Right lobe of liver (tissue), 4 donors: ENCODE data around the gene S100G.

ENCODE experiments used
- POLR2A ChIP-seq: fragments of 450-650 bp; IDR thresholded peaks from one replicate; pipeline ENCODE4 v1.6.1; 2017; ENCODE audit warnings: antibody characterized with exemption, mild to moderate bottlenecking
- TF ChIP-seq, protein P1 (sequence below), 4 donors: fragments of 200-600 bp in 3 of 4; fragments of 450-650 bp in 1 of 4; IDR thresholded peaks; one replicate each; pipeline versions ENCODE4 v1.5.1 to v1.8.0; 2016 to 2022; ENCODE audit warnings: antibody characterized with exemption in 4 of 4, mild to moderate bottlenecking in 2 of 4
- donor health status: DM: no; HTN: no; CAD: no.
- donor health status: DM: no; HTN: no; CAD: no.
- donor health status: DM: no; HTN: yes; CAD: no.

DNA sequence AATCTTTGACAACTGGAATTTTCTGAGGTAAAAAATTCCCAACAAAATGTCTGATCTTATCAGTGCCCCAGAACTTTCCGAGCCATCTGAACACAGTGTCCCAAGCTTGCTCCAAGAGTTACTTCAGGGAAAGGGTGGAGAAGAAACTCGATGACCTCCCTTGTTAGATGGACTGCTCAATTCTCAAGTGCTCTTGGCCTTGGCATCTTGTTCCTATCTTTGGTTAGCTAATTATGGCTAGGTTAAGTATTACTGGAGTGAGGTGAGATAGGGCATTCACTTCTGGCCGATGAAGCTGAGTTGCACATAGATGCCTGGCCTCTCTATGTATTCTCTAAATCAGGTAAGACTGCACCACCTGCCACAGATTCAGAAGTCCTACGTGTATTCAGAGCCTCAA, 9.1 kb upstream of the S100G start:
- TF ChIP-seq, protein P1, sequence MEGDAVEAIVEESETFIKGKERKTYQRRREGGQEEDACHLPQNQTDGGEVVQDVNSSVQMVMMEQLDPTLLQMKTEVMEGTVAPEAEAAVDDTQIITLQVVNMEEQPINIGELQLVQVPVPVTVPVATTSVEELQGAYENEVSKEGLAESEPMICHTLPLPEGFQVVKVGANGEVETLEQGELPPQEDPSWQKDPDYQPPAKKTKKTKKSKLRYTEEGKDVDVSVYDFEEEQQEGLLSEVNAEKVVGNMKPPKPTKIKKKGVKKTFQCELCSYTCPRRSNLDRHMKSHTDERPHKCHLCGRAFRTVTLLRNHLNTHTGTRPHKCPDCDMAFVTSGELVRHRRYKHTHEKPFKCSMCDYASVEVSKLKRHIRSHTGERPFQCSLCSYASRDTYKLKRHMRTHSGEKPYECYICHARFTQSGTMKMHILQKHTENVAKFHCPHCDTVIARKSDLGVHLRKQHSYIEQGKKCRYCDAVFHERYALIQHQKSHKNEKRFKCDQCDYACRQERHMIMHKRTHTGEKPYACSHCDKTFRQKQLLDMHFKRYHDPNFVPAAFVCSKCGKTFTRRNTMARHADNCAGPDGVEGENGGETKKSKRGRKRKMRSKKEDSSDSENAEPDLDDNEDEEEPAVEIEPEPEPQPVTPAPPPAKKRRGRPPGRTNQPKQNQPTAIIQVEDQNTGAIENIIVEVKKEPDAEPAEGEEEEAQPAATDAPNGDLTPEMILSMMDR (IDR thresholded peaks at IDR 0.05) = no peak
- TF ChIP-seq POLR2A = no peak
